Activated CD4-positive, alpha-beta memory T cell treated with anti-CD3 and anti-CD28 coated beads, Interleukin-2, amount 10 ng/mL, durations not matched to agents 7 days and 5 days (primary cell): ENCODE data around the gene SNX22. TPM values are rescaled to one million over a fixed set of nuclear protein-coding genes. Genes with fewer than 3 reads are reported as not detected.
A peak's percentile ranks its signal among the peaks of the same experiment; 100 is the strongest.

Experiments
- CTCF ChIA-PET: fragments of 350-600 bp; sonication (Branson Sonifier 250); formaldehyde crosslinking; loops from one replicate; lab custom pipeline; 2021; ENCODE audit warnings: antibody characterized with exemption, inconsistent platforms; lab: Charles Lee
- POLR2A ChIA-PET: fragments of 350-600 bp; sonication (Branson Sonifier 250); formaldehyde crosslinking; loops from one replicate; lab custom pipeline; 2021; ENCODE audit warnings: antibody characterized with exemption; lab: Charles Lee
- DNase-seq: peaks from one replicate; pipeline ENCODE4 v3.0.0-alpha.2; 2020
- H3K27ac Mint-ChIP-seq: one replicate; pipeline ENCODE4 v1.8.0; 2021; ENCODE audit warnings: mild to moderate bottlenecking, mixed read lengths
- H3K27me3 Mint-ChIP-seq: one replicate; pipeline ENCODE4 v1.8.0; 2021; ENCODE audit warnings: mixed read lengths
- H3K36me3 Mint-ChIP-seq: one replicate; pipeline ENCODE4 v1.8.0; 2021; ENCODE audit warnings: low read depth, mixed read lengths
- H3K4me1 Mint-ChIP-seq: one replicate; pipeline ENCODE4 v1.8.0; 2021; ENCODE audit warnings: mixed read lengths
- H3K4me3 Mint-ChIP-seq: one replicate; pipeline ENCODE4 v1.8.0; 2021; ENCODE audit warnings: mild to moderate bottlenecking, mixed read lengths
- H3K9me3 Mint-ChIP-seq: one replicate; pipeline ENCODE4 v1.8.0; 2021; ENCODE audit warnings: mixed read lengths
- total RNA-seq, 2 experiments: library from RNA; stranded (reverse); gene quantifications; one replicate each; pipeline ENCODE4 v1.2.3, GENCODE V29; 2021

SNX22 gene
- total RNA-seq, 2 experiments from 2014 or later = 0.55 to 0.68 TPM

DNA sequence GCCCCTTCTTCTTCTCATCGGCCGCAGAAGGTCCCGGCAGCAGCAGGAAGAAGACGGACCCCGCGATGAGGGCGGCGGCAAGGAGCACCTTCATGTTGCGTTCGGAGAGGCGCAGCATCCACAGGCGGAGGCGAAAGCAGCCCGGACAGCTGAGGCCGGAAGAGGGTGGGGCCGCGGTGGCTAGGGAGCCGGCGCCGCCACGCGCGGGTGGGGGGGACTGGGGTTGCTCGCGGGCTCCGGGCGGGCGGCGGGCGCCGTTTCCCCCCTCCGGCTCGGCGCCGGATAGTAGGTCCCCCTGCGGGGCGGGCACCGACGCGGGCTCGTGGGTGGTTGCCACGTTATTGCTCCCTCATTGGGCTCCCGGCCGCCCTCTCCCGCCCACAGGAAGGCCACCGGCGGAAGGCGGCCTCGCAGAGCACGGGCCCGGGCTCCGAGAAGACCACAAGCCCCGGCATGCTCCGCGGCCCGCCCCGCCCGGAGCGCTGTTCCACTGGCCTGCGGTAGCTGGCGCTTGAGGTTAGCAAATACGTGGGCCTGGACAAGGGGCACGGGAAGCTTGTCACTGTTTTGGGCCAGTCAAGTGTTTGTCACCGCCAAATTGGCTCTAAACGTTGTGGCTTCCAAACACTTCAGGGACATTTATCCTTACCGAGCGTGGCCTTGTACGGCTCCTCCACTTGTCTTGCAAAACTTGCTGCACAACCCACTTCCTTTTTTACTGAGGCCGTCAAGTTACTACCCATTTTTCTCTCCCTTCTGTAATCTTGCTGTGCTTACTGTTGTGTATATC lies 11.5 kb downstream of the SNX22 start, which contains the start of gene PPIB:
PPIB (minus strand) TSS at position 154 of the 790 bp plus-strand sequence; CDS start at position 118, 36 bp downstream.
- POLR2A ChIA-PET = interaction anchor here (0.6 to 5.1 kb wide), 22 partner anchors 9 to 1142 kb away, joined by 3 to 72 read pairs (median 6); partner anchors contain the start of genes CIAO2A, PCLAF, RNU5B-1 and SNX1
- peak within 1 kb of the TSS; percentile 96 for H3K27ac Mint-ChIP-seq
- CTCF ChIA-PET = interaction anchor here (0.5 to 3.3 kb wide), 9 partner anchors 10 to 565 kb away, joined by 3 to 36 read pairs (median 3); partner anchors contain the start of genes CIAO2A and TRIP4
- DNase-seq = peak; percentile 98
- peak within 1 kb of the TSS; percentile 83 for H3K4me3 Mint-ChIP-seq
- no peaks in the 10 kb centered on the region for H3K9me3 Mint-ChIP-seq
- H3K4me1 Mint-ChIP-seq = peaks cover 58% of the 10 kb centered on the region
- peaks cover 30% of the 10 kb centered on the region for H3K36me3 Mint-ChIP-seq
- no peaks in the 10 kb centered on the region for H3K27me3 Mint-ChIP-seq

DNA sequence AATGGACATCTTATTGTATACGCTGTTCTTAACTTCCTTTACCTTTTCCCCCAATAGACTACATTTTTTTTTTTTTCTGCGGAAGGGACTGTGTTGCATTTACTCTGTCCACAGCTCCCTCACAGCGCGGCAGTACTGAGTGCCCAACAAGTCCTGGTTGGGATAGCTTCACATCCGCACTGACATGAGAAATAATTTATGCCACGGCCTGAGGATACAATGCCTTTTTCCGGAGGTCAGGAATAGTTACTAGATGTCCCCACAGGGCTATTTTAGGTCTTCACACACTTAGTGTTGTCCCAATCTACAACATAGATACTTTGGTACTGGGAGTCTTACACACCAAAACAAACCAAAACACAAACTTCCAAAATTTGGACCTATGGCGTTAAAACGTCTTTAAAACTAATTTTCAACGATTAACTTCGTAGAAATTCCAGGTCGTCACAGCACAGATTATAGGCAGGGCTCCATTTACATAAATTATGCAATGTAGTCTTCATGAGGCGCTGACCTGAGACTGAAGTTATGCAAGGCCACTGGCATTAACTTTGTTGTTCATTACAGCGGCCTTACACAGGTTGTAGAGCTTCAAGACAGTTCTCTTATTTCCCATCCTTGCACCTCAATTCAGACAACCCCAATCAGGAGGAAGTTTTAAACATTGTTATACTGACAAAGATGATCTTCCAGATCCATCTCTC lies 12.3 kb downstream of the SNX22 start:
- ChIA-PET CTCF (interaction anchor here (0.5 to 3.3 kb wide), 10 partner anchors 10 to 564 kb away, joined by 3 to 36 read pairs (median 3); partner anchors contain the start of genes CIAO2A and TRIP4), POLR2A (interaction anchor here (0.6 to 5.1 kb wide), 18 partner anchors 8 to 563 kb away, joined by 3 to 72 read pairs (median 7); partner anchors contain the start of genes CIAO2A, PCLAF, SNX22 and TRIP4)
- Mint-ChIP-seq H3K9me3 (no peaks in the 10 kb centered on the region), H3K36me3 (peaks cover 22% of the 10 kb centered on the region), H3K27me3 (no peaks in the 10 kb centered on the region), H3K4me1 (peaks cover 51% of the 10 kb centered on the region), H3K27ac (peak overlapping the region; percentile 96), H3K4me3 (peak overlapping the region; percentile 83)
- no peak for DNase-seq

DNA sequence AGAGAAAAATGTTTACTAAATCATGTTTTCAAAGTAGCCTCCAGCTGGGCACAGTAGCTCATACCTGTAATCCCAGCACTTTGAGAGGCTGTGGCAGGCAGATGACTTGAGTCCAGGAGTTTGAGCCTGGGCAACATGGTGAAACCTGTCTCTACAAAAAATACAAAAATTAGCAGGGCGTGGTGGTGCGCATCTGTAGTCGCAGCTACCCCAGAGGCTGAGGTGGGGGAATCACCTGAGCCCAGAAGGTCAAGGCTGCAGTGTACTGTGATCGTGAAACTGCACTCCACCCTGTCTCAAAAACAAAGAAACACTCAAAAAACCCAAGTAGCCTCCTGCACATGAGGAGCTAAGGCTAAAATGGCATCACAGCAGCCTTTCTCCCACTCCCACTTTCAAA lies 12.9 kb downstream of the SNX22 start:
- ChIA-PET CTCF (interaction anchor here (0.7 to 3.3 kb wide), 4 partner anchors 11 to 24 kb away, joined by 3 to 36 read pairs (median 4); no protein-coding TSS in a partner anchor), POLR2A (interaction anchor here (1.8 to 5.1 kb wide), 3 partner anchors 12 to 223 kb away, joined by 9 to 39 read pairs (median 17); partner anchors contain the start of genes PCLAF and TRIP4)
- Mint-ChIP-seq H3K27ac (peak overlapping the region; percentile 96), H3K4me3 (no peak overlapping the region), H3K9me3 (no peaks in the 10 kb centered on the region), H3K27me3 (no peaks in the 10 kb centered on the region), H3K4me1 (peaks cover 46% of the 10 kb centered on the region), H3K36me3 (peaks cover 19% of the 10 kb centered on the region)
- no peak for DNase-seq

- Mint-ChIP-seq H3K4me3 (no peak overlapping the region), H3K4me1 (peaks cover 37% of the 10 kb centered on the region), H3K9me3 (no peaks in the 10 kb centered on the region), H3K36me3 (peaks cover 17% of the 10 kb centered on the region), H3K27me3 (no peaks in the 10 kb centered on the region), H3K27ac (peak overlapping the region; percentile 12)
- POLR2A ChIA-PET = no interaction called here
- DNase-seq = no peak
- CTCF ChIA-PET = interaction anchor here (0.8 to 1.3 kb wide), 3 partner anchors 10 to 14 kb away, joined by 3 to 4 read pairs (median 3); no protein-coding TSS in a partner anchor
Measured at GRCh38 chr15:64166102-64166890, 14.8 kb downstream of the SNX22 start.

DNA sequence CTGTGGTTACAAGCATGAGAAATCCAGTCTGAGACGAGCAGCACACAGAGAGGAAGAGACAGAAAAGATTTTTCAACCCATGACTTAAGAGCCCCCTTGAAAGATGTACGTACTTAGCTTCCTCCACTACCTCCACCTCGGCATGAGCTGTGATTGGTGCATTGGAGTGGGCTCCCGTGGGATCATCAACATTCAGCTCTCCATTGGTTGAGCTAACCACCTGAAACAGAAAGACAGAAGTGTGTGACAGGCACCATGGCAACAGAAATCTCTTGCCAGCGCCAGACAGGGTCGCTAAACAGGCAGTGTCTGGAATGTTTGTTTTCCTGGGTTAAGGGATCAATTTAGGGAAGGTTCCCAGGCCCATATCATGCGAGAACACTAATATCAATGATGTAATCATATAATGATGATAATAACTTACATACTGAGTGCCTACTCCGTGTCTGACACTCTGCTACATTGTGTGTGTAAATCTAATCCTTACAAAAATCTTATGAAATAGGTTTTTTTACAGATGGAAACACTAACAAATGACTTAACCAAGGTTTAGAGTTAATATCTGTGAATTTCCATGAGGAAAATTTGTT lies 28.8 kb downstream of the SNX22 start:
- no peaks in the 10 kb centered on the region for H3K27me3 Mint-ChIP-seq
- no peak for DNase-seq
- H3K36me3 Mint-ChIP-seq = peaks cover 32% of the 10 kb centered on the region
- no peaks in the 10 kb centered on the region for H3K9me3 Mint-ChIP-seq
- H3K27ac Mint-ChIP-seq = no peak overlapping the region
- ChIA-PET CTCF (interaction anchor here (0.7 kb wide), 1 partner anchor 14 kb away, joined by 4 read pairs; no protein-coding TSS in a partner anchor), POLR2A (no interaction called here)
- no peak overlapping the region for H3K4me3 Mint-ChIP-seq
- peaks cover 7% of the 10 kb centered on the region for H3K4me1 Mint-ChIP-seq

GRCh38 chr15:64182859-64183370 lies 31.4 kb downstream of the SNX22 start:
- peaks cover 27% of the 10 kb centered on the region for H3K36me3 Mint-ChIP-seq
- DNase-seq = no peak
- peaks cover 16% of the 10 kb centered on the region for H3K4me1 Mint-ChIP-seq
- H3K4me3 Mint-ChIP-seq = no peak overlapping the region
- no peak overlapping the region for H3K27ac Mint-ChIP-seq
- ChIA-PET POLR2A (no interaction called here), CTCF (no interaction called here)
- no peaks in the 10 kb centered on the region for H3K27me3 Mint-ChIP-seq
- no peaks in the 10 kb centered on the region for H3K9me3 Mint-ChIP-seq

GRCh38 chr15:64185146-64185911 lies 33.8 kb downstream of the SNX22 start:
- no peak for DNase-seq
- CTCF ChIA-PET = interaction anchor here (0.7 to 0.9 kb wide), 2 partner anchors 12 to 31 kb away, joined by 3 read pairs; no protein-coding TSS in a partner anchor
- Mint-ChIP-seq H3K27ac (no peak overlapping the region), H3K36me3 (peaks cover 24% of the 10 kb centered on the region), H3K27me3 (no peaks in the 10 kb centered on the region), H3K9me3 (no peaks in the 10 kb centered on the region), H3K4me3 (no peak overlapping the region), H3K4me1 (peaks cover 25% of the 10 kb centered on the region)
- POLR2A ChIA-PET = interaction anchor here (0.6 to 2.4 kb wide), 2 partner anchors 23 to 32 kb away, joined by 4 to 11 read pairs; partner anchors contain the start of gene PPIB

DNA sequence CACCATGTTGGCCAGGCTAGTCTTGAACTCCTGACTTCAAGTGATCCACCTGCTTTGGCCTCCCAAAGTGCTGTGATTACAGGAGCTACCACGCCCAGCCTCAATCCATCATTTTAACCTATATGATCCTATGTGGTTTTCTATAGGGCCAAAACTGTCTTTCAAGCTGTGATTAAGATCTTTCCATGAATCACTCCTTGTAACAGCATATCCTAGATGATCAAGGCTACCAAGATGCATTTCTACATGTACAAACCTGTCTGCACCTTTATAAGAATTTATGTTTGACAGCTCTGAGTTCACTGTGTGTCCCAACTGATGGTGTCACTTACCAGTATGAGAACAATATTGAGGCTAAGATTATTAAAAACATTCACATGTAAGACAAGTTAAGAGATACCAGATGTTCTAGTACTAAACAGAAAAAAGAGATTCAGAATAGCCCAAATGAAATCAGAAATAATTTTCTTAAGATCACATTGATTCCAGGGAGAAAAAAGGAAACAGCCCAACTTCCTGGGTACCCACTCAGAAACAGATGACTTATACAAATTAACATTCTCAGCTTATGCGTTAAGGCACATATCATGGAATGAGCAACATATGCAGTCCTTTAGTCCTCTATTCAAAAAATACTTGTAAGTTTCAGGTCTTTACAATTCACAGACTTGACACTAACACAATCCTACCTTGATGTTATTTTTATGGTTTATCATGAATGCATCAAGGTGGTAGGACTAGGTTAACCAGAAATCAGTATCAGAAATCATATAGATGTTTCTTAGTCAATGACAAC lies 36.1 kb downstream of the SNX22 start:
- H3K4me3 Mint-ChIP-seq = peak overlapping the region; percentile 72
- POLR2A ChIA-PET = interaction anchor here (1.4 to 4.7 kb wide), 7 partner anchors 11 to 408 kb away, joined by 3 to 37 read pairs (median 7); partner anchors contain the start of genes CIAO2A and PPIB
- peaks cover 24% of the 10 kb centered on the region for H3K36me3 Mint-ChIP-seq
- H3K4me1 Mint-ChIP-seq = peaks cover 25% of the 10 kb centered on the region
- H3K27me3 Mint-ChIP-seq = no peaks in the 10 kb centered on the region
- H3K9me3 Mint-ChIP-seq = no peaks in the 10 kb centered on the region
- H3K27ac Mint-ChIP-seq = peak overlapping the region; percentile 87
- CTCF ChIA-PET = interaction anchor here (0.9 to 1.5 kb wide), 4 partner anchors 23 to 170 kb away, joined by 3 to 6 read pairs (median 4); no protein-coding TSS in a partner anchor
- DNase-seq = no peak

GRCh38 chr15:64191971-64192830 lies 40.7 kb downstream of the SNX22 start:
- Mint-ChIP-seq H3K9me3 (no peaks in the 10 kb centered on the region), H3K27me3 (no peaks in the 10 kb centered on the region), H3K27ac (no peak overlapping the region), H3K36me3 (peaks cover 26% of the 10 kb centered on the region), H3K4me3 (no peak overlapping the region), H3K4me1 (peaks cover 20% of the 10 kb centered on the region)
- DNase-seq = no peak
- CTCF ChIA-PET = no interaction called here
- POLR2A ChIA-PET = no interaction called here

GRCh38 chr15:64193971-64194370 lies 42.4 kb downstream of the SNX22 start:
- Mint-ChIP-seq H3K4me1 (peaks cover 4% of the 10 kb centered on the region), H3K9me3 (no peaks in the 10 kb centered on the region), H3K4me3 (no peak overlapping the region), H3K36me3 (peaks cover 26% of the 10 kb centered on the region), H3K27me3 (no peaks in the 10 kb centered on the region), H3K27ac (no peak overlapping the region)
- ChIA-PET POLR2A (no interaction called here), CTCF (no interaction called here)
- DNase-seq = no peak
